Panc1 (cell line): ENCODE data around the gene HOXA9. TPM values are rescaled to one million over a fixed set of nuclear protein-coding genes. Genes with fewer than 3 reads are reported as not detected.

Experiments used
- ATAC-seq: fragments of 200-7000 bp; cut with Tn5 transposase; 2 replicates; pipeline ENCODE4 v1.9.1; 2020; ENCODE audit warnings: mild to moderate bottlenecking, moderate library complexity
- BruUV-seq: library from RNA; stranded (reverse); fragments of 400-500 nt; replicated peaks from 2 replicates; lab custom pipeline; 2021; lab: Mats Ljungman, UMichigan
- CTCF ChIA-PET: fragments of 300-600 bp; sonication (Branson Sonifier 250); formaldehyde crosslinking; loops from one replicate; lab custom pipeline; 2022; ENCODE audit warnings: antibody characterized with exemption; lab: Charles Lee
- POLR2A ChIA-PET: fragments of 300-600 bp; sonication (Branson Sonifier 250); formaldehyde crosslinking; loops from one replicate; lab custom pipeline; 2022; ENCODE audit warnings: antibody characterized with exemption; lab: Charles Lee
- DNase-seq: peaks from one replicate; pipeline ENCODE4 v3.0.0-alpha.2; 2010; ENCODE audit warnings: low read depth, low spot score
- H3K27ac ChIP-seq: 2 replicates; pipeline ENCODE4 v1.5.1; 2011; ENCODE audit warnings: mild to moderate bottlenecking, low read length, inconsistent platforms
- H3K27me3 ChIP-seq: fragments of 200-500 bp; sonication (Bioruptor generic); 2 replicates; pipeline ENCODE4 v1.6.0; 2014; ENCODE audit warnings: low read length, inconsistent platforms; ENCODE audit not compliant: control insufficient read depth, insufficient read depth
- H3K36me3 ChIP-seq: fragments of 200-500 bp; sonication (Bioruptor generic); 2 replicates; pipeline ENCODE4 v1.5.1; 2014; ENCODE audit warnings: inconsistent platforms, mild to moderate bottlenecking, low read length, moderate library complexity; ENCODE audit not compliant: control insufficient read depth, insufficient read depth
- H3K4me1 ChIP-seq: 2 replicates; pipeline ENCODE4 v1.5.1; 2011; ENCODE audit warnings: inconsistent platforms, mild to moderate bottlenecking, low read length, moderate library complexity; ENCODE audit not compliant: control insufficient read depth, insufficient read depth
- H3K4me3 ChIP-seq, 2 experiments: 2 replicates each; pipeline ENCODE4 v1.5.1; 2011 to 2012; ENCODE audit warnings: low read depth in 2 of 2, low read length in 2 of 2, mild to moderate bottlenecking in 2 of 2, inconsistent platforms in 1 of 2, moderate library complexity in 1 of 2
- H3K9me3 ChIP-seq: fragments of 200-500 bp; sonication (Bioruptor generic); 2 replicates; pipeline ENCODE4 v1.5.1; 2014; ENCODE audit warnings: low read depth, mild to moderate bottlenecking, inconsistent platforms, low read length, moderate library complexity; ENCODE audit not compliant: control insufficient read depth, insufficient read depth
- POLR2AphosphoS5 ChIP-seq: IDR thresholded peaks from 2 replicates; pipeline ENCODE4 v1.6.1; 2012; ENCODE audit warnings: mild to moderate bottlenecking, low read depth, low read length, moderate library complexity
- SIN3A ChIP-seq: IDR thresholded peaks from 2 replicates; pipeline ENCODE4 v1.6.1; 2012; ENCODE audit warnings: low read depth, mild to moderate bottlenecking, low read length, moderate library complexity, borderline replicate concordance; ENCODE audit not compliant: insufficient read depth
- TCF7L2 ChIP-seq: IDR thresholded peaks from 2 replicates; pipeline ENCODE4 v1.6.1; 2011; ENCODE audit warnings: mild to moderate bottlenecking, low read depth, low read length, inconsistent platforms
- in situ Hi-C: cut with HindIII; loops from 2 replicates; pipeline ENCODE4 v1.10.0; 2016; ENCODE audit warnings: low sequenced_read_pairs, low pct_unique_long_range_greater_than_20kb
- intact Hi-C: fragments of 100-400 bp; cut with micrococcal nuclease; formaldehyde crosslinking; loops from one replicate; pipeline ENCODE4 v1.10.0; 2022; ENCODE audit not compliant: unreplicated experiment
- total RNA-seq: library from RNA; stranded (reverse); gene quantifications from one replicate; pipeline ENCODE4 v1.2.1, GENCODE V29; 2021; ENCODE audit not compliant: unreplicated experiment
- TF ChIP-seq, protein P1 (sequence below): fragments of 450-650 bp; IDR thresholded peaks from 2 replicates; pipeline ENCODE4 v1.5.1; 2017; ENCODE audit warnings: mild to moderate bottlenecking
- TF ChIP-seq, protein P2 (sequence below), 2 experiments: IDR thresholded peaks; 2 replicates each; pipeline ENCODE4 v1.6.1; 2011 to 2012; ENCODE audit warnings: low read depth in 2 of 2, control low read depth in 1 of 2, low read length in 1 of 2, mild to moderate bottlenecking in 1 of 2, moderate library complexity in 1 of 2; ENCODE audit not compliant: insufficient read depth in 1 of 2

HOXA9 gene
- total RNA-seq, 1 experiment from 2014 or later: not detected

DNA sequence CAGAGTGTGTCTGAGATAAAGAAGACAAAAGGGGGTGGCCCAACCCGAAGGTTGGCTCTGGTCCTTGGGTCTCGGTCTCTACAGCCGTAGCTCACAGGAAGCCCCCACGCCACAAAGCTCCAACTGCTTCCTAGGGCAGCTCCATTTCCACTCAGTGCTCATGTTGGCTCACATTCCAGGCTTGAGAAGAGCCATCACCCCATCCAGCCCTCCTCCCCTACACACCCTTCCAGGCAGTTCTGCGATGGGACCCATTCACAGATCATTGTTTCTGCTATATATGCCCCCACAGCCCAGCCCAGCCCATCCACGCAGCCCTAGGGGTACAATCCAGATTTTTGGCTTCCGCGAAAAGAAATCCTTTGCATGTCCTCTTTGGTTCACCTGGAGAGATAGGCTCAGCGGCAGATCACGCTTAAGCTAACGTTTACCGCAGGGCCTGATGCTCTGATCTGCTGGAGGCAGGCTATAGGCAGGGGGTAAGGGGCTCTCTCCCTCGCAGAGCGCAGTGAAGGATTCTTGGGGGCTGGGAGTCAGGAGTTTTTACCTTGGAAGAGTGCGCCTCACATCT lies 25.9 kb upstream of the HOXA9 start:
- Histone ChIP-seq H3K9me3 (no peaks in the 10 kb centered on the region), H3K4me1 (peaks cover 4% of the 10 kb centered on the region), H3K27me3 (no peaks in the 10 kb centered on the region), H3K27ac (no peak overlapping the region), H3K36me3 (no peaks in the 10 kb centered on the region), H3K4me3 (no peak overlapping the region)
- CTCF ChIA-PET: interaction anchor here (0.6 kb wide), 1 partner anchor 12 kb away, joined by 3 read pairs; no protein-coding TSS in a partner anchor
- POLR2A ChIA-PET: no interaction called here
- ATAC-seq: no peak
- in situ Hi-C loops: no loop called here
- TF ChIP-seq POLR2AphosphoS5: no peak
- no peak for TF ChIP-seq SIN3A
- no peak for TF ChIP-seq TCF7L2
- TF ChIP-seq, protein P1, sequence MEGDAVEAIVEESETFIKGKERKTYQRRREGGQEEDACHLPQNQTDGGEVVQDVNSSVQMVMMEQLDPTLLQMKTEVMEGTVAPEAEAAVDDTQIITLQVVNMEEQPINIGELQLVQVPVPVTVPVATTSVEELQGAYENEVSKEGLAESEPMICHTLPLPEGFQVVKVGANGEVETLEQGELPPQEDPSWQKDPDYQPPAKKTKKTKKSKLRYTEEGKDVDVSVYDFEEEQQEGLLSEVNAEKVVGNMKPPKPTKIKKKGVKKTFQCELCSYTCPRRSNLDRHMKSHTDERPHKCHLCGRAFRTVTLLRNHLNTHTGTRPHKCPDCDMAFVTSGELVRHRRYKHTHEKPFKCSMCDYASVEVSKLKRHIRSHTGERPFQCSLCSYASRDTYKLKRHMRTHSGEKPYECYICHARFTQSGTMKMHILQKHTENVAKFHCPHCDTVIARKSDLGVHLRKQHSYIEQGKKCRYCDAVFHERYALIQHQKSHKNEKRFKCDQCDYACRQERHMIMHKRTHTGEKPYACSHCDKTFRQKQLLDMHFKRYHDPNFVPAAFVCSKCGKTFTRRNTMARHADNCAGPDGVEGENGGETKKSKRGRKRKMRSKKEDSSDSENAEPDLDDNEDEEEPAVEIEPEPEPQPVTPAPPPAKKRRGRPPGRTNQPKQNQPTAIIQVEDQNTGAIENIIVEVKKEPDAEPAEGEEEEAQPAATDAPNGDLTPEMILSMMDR: no peak
- TF ChIP-seq, protein P2, sequence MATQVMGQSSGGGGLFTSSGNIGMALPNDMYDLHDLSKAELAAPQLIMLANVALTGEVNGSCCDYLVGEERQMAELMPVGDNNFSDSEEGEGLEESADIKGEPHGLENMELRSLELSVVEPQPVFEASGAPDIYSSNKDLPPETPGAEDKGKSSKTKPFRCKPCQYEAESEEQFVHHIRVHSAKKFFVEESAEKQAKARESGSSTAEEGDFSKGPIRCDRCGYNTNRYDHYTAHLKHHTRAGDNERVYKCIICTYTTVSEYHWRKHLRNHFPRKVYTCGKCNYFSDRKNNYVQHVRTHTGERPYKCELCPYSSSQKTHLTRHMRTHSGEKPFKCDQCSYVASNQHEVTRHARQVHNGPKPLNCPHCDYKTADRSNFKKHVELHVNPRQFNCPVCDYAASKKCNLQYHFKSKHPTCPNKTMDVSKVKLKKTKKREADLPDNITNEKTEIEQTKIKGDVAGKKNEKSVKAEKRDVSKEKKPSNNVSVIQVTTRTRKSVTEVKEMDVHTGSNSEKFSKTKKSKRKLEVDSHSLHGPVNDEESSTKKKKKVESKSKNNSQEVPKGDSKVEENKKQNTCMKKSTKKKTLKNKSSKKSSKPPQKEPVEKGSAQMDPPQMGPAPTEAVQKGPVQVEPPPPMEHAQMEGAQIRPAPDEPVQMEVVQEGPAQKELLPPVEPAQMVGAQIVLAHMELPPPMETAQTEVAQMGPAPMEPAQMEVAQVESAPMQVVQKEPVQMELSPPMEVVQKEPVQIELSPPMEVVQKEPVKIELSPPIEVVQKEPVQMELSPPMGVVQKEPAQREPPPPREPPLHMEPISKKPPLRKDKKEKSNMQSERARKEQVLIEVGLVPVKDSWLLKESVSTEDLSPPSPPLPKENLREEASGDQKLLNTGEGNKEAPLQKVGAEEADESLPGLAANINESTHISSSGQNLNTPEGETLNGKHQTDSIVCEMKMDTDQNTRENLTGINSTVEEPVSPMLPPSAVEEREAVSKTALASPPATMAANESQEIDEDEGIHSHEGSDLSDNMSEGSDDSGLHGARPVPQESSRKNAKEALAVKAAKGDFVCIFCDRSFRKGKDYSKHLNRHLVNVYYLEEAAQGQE (IDR thresholded peaks at IDR 0.05; ENCODE audit: insufficient read depth in 1 of 2, low read depth in 2 of 2, low read length in 1 of 2): no peak
- no TSS peak for BruUV-seq
- no peak for DNase-seq
- intact Hi-C loops: no loop called here

DNA sequence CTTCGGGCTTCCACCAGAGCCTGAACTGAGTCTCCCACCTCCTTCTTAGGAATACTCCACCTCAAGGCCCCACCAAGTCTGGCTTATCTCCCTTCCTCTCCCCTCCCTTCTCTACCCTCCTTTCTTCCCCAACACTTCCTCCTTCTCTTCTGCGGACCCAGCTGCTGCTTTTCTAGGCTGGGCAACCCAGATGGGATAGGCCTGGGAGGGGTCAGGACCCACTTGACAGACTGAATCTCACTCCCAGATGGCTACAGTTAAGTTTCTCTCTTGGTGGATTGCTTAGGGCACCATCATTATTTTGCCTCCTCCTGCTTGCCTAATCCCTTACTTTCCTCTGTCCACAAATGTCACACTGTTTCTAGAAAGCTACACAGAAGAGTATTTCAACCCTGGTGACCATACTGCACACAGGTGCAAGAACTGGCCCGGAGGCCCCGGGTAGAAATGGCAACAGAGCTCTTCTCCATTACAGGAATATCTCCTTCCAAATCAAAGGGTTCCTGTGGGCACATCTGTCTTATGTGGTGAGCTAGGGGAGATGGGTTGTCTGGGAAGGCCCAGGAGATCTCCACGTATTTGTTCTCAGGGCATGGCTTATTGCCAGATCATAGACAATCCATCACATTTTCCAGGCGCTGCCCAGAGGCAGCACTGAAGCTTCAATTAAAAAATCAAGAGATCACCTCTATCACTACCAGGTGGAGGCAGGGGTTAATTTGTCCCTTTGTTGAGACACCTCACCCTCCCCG lies 24.8 kb upstream of the HOXA9 start:
- H3K27me3 ChIP-seq: no peaks in the 10 kb centered on the region
- ChIA-PET POLR2A (no interaction called here), CTCF (no interaction called here)
- intact Hi-C loops: no loop called here
- H3K4me3 ChIP-seq: no peak overlapping the region
- TF ChIP-seq, protein P1: no peak
- TF ChIP-seq TCF7L2 (no peak), SIN3A (no peak), POLR2AphosphoS5 (no peak)
- TF ChIP-seq, protein P2 (IDR thresholded peaks at IDR 0.05; ENCODE audit: insufficient read depth in 1 of 2, low read depth in 2 of 2, low read length in 1 of 2): no peak
- no peaks in the 10 kb centered on the region for H3K36me3 ChIP-seq
- no peak overlapping the region for H3K27ac ChIP-seq
- BruUV-seq: no TSS peak
- H3K4me1 ChIP-seq: peaks cover 7% of the 10 kb centered on the region; the same call in 1 of the 2 replicates
- no peak for ATAC-seq
- in situ Hi-C loops: no loop called here
- no peaks in the 10 kb centered on the region for H3K9me3 ChIP-seq
- no peak for DNase-seq
